OCI-LY3 (cell line): ENCODE results near the gene GALNT11.
"Not testable (repeated sequence)": the region's sequence is repeated elsewhere in the genome, so short reads cannot be mapped to it uniquely, and the experiment has no call there.

ENCODE experiments used
- H2AFZ ChIP-seq: fragments of 200-600, 300-600 bp; shearing (Covaris generic); 2 replicates; pipeline ENCODE4 v1.6.0; 2014; ENCODE audit warnings: antibody characterized with exemption, low read depth, low read length
- H3K27ac ChIP-seq: fragments of 200-600, 300-600 bp; sonication (generic); 2 replicates; pipeline ENCODE4 v1.5.1; 2014; ENCODE audit warnings: mild to moderate bottlenecking, low read length, moderate library complexity, mixed read lengths
- H3K27me3 ChIP-seq: fragments of 200-600, 300-600 bp; sonication (generic); 2 replicates; pipeline ENCODE4 v1.6.1; 2014; ENCODE audit warnings: low read depth, low read length, mixed read lengths
- H3K36me3 ChIP-seq: fragments of 200-600, 300-600 bp; sonication (generic); replicated peaks from 2 replicates; pipeline ENCODE3; 2014; ENCODE audit warnings: low read depth, low read length, mixed read lengths
- H3K4me1 ChIP-seq: fragments of 300-600, 200-600 bp; sonication (generic); 2 replicates; pipeline ENCODE4 v1.6.1; 2014; ENCODE audit warnings: low read length, mixed read lengths
- H3K4me2 ChIP-seq: fragments of 200-600, 300-600 bp; sonication (generic); 2 replicates; pipeline ENCODE4 v1.6.1; 2014; ENCODE audit warnings: low read length, mixed read lengths
- H3K4me3 ChIP-seq: fragments of 300-600, 200-600 bp; sonication (generic); 2 replicates; pipeline ENCODE4 v1.5.1; 2014; ENCODE audit warnings: antibody characterized with exemption, mild to moderate bottlenecking, low read length, moderate library complexity
- H3K79me2 ChIP-seq: fragments of 300-600, 200-600 bp; shearing (Covaris generic); 2 replicates; pipeline ENCODE4 v1.6.1; 2014; ENCODE audit warnings: mild to moderate bottlenecking, low read length, mixed read lengths
- H3K9ac ChIP-seq: fragments of 300-600, 200-600 bp; shearing (Covaris generic); 2 replicates; pipeline ENCODE4 v1.6.0; 2014; ENCODE audit warnings: mild to moderate bottlenecking, low read length, moderate library complexity
- H3K9me3 ChIP-seq: fragments of 200-600, 300-600 bp; shearing (Covaris generic); 2 replicates; pipeline ENCODE4 v1.6.1; 2014; ENCODE audit warnings: low read length, mixed read lengths; ENCODE audit not compliant: insufficient read depth
- H4K20me1 ChIP-seq: fragments of 200-600, 300-600 bp; sonication (generic); 2 replicates; pipeline ENCODE4 v1.6.1; 2016; ENCODE audit warnings: low read length, mixed read lengths; ENCODE audit not compliant: insufficient read depth
- EZH2phosphoT487 ChIP-seq: fragments of 200-600 bp; shearing (Covaris generic); IDR thresholded peaks from 2 replicates; pipeline ENCODE4 v1.6.1; 2018; ENCODE audit warnings: antibody characterized with exemption, mixed run types, low read depth
- TF ChIP-seq, protein P1 (sequence below): fragments of 200-600, 300-600 bp; sonication (generic); IDR thresholded peaks from 2 replicates; pipeline ENCODE4 v1.5.1; 2014; ENCODE audit warnings: antibody characterized with exemption, low read length, low read depth

GALNT11 gene

DNA sequence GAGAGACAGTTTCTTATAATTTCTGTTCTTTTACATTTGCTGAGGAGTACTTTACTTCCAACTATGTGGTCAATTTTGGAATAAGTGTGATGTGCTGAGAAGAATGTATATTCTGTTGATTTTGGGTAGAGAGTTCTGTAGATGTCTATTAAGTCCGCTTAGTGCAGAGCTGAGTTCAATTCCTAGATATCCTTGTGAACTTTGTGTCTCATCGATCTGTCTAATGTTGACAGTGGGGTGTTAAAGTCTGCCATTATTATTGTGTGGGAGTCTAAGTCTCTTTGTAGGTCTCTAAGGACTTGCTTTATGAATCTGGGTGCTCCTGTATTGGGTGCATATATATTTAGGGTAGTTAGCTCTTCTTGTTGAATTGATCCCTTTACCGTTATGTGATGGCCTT is 38.3 kb downstream of the GALNT11 start:
- not testable (repeated sequence) for H3K79me2 ChIP-seq, H3K4me1 ChIP-seq, H4K20me1 ChIP-seq

DNA sequence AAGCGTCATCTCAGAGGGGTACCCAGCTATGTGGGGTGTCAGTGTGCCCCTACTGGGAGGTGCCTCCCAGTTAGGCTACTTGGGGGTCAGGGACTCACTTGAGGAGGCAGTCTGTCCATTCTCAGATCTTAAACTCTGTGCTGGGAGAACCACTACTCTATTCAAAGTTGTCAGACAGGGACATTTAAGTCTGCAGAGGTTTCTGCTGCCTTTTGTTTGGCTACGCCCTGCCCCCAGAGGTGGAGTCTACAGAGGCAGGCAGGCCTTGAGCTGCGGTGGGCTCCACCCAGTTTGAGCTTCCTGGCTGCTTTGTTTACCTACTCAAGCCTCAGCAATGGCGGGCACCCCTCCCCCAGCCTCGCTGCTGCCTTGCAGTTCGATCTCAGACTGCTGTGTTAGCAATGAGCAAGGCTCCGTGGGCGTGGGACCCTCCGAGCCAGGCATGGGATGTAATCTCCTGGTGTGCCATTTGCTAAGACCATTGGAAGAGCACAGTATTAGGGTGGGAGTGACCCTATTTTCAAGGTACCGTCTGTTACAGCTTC is 40.4 kb downstream of the GALNT11 start:
- H3K9me3 ChIP-seq, H3K9ac ChIP-seq, H3K4me2 ChIP-seq, H3K4me3 ChIP-seq, H4K20me1 ChIP-seq, H2AFZ ChIP-seq, H3K27ac ChIP-seq, H3K36me3 ChIP-seq, H3K79me2 ChIP-seq, H3K4me1 ChIP-seq: not testable (repeated sequence)
- peaks cover 10% of the 10 kb centered on the region; the same call in 1 of the 2 replicates for H3K27me3 ChIP-seq

More for the DNA sequence above, 38.3 kb downstream of the GALNT11 start:
- H3K9me3 ChIP-seq, H3K9ac ChIP-seq, H3K36me3 ChIP-seq, H2AFZ ChIP-seq, H3K4me2 ChIP-seq, H3K4me3 ChIP-seq, H3K27me3 ChIP-seq, H3K27ac ChIP-seq: not testable (repeated sequence)

DNA sequence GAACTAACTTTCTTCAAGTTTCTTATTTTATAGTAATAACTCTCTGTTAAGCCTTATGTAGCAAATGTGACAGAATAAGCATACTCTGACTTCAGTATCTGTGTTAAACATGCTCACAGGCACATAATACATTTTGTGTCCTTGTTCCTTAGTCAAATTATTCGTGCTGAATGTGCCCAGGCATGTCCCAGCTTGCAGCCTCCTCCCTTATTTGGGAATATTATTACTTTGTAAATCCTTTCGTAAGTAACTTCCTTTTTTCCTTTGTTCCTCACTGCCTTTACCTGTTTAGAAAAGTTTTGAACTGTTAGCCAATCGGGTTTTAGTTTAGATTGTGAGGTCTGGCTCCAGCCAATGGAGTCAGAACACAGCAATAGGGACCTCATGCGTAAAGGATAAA is 46.9 kb downstream of the GALNT11 start:
- Histone ChIP-seq H3K9me3 (no peaks in the 10 kb centered on the region), H3K4me3 (no peak overlapping the region), H3K4me2 (no peak overlapping the region), H3K4me1 (no peaks in the 10 kb centered on the region), H4K20me1 (no peaks in the 10 kb centered on the region), H3K79me2 (no peaks in the 10 kb centered on the region), H3K27ac (no peak overlapping the region), H3K9ac (no peak overlapping the region), H3K36me3 (no peaks in the 10 kb centered on the region), H3K27me3 (peaks cover 16% of the 10 kb centered on the region; the same call in 1 of the 2 replicates), H2AFZ (no peak overlapping the region)
- TF ChIP-seq EZH2phosphoT487, result no peak
- TF ChIP-seq, protein P1, sequence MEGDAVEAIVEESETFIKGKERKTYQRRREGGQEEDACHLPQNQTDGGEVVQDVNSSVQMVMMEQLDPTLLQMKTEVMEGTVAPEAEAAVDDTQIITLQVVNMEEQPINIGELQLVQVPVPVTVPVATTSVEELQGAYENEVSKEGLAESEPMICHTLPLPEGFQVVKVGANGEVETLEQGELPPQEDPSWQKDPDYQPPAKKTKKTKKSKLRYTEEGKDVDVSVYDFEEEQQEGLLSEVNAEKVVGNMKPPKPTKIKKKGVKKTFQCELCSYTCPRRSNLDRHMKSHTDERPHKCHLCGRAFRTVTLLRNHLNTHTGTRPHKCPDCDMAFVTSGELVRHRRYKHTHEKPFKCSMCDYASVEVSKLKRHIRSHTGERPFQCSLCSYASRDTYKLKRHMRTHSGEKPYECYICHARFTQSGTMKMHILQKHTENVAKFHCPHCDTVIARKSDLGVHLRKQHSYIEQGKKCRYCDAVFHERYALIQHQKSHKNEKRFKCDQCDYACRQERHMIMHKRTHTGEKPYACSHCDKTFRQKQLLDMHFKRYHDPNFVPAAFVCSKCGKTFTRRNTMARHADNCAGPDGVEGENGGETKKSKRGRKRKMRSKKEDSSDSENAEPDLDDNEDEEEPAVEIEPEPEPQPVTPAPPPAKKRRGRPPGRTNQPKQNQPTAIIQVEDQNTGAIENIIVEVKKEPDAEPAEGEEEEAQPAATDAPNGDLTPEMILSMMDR, result no peak

DNA sequence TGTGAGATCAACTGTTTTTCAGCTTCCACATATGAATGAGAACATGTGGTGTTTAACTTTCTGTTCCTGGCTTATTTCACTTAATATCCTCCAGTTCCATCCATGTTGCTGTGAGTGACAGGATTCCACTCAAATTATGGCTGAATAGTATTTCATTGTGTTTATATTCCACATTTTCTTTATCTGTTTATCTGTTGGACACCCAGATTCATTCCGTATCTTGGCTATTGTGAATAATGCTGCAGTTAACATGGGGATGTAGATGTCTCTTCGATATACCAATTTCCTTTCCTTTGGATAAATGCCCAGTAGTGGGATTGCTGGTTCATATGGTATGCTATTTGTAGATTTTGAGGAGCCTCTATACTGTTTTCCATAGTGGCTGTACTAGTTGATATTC is 47.9 kb downstream of the GALNT11 start:
- H3K9ac ChIP-seq, result no peak overlapping the region
- no peak overlapping the region for H3K4me3 ChIP-seq
- H3K4me2 ChIP-seq, result no peak overlapping the region
- H3K79me2 ChIP-seq, result no peaks in the 10 kb centered on the region
- no peak overlapping the region for H3K27ac ChIP-seq
- peaks cover 12% of the 10 kb centered on the region; the same call in 1 of the 2 replicates for H3K27me3 ChIP-seq
- no peak overlapping the region for H2AFZ ChIP-seq
- H3K4me1 ChIP-seq, result no peaks in the 10 kb centered on the region
- H3K36me3 ChIP-seq, result no peaks in the 10 kb centered on the region
- no peaks in the 10 kb centered on the region for H3K9me3 ChIP-seq
- no peaks in the 10 kb centered on the region for H4K20me1 ChIP-seq
- TF ChIP-seq, protein P1, result no peak
- TF ChIP-seq EZH2phosphoT487, result no peak

DNA sequence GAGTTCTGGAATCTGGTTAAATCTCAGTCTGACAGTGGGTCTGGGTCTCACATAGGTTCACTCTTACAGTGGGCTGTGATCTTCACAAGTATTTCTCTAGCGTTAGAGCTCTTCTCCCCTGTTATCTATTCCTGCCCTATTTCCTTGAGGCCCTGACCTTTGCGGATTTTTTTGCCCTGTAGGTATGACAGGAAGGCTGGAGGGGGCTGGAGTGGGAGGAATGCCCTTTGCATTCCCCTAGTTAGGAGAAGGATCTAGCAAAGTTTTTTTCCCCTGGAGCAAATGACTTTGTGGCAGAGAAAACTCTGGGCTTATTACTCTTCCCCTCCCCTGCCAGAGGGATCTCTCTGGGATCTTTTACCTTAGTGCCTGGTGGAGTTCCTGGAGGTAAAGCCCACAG is 49.2 kb downstream of the GALNT11 start:
- H3K4me3 ChIP-seq, result no peak overlapping the region
- peaks cover 11% of the 10 kb centered on the region; the same call in 1 of the 2 replicates for H3K27me3 ChIP-seq
- TF ChIP-seq EZH2phosphoT487, result no peak
- TF ChIP-seq, protein P1, result no peak
- no peaks in the 10 kb centered on the region for H4K20me1 ChIP-seq
- H3K27ac ChIP-seq, result no peak overlapping the region
- no peak overlapping the region for H3K9ac ChIP-seq
- no peaks in the 10 kb centered on the region for H3K4me1 ChIP-seq
- no peaks in the 10 kb centered on the region for H3K36me3 ChIP-seq
- no peaks in the 10 kb centered on the region for H3K9me3 ChIP-seq
- no peaks in the 10 kb centered on the region for H3K79me2 ChIP-seq
- no peak overlapping the region for H2AFZ ChIP-seq
- H3K4me2 ChIP-seq, result no peak overlapping the region

DNA sequence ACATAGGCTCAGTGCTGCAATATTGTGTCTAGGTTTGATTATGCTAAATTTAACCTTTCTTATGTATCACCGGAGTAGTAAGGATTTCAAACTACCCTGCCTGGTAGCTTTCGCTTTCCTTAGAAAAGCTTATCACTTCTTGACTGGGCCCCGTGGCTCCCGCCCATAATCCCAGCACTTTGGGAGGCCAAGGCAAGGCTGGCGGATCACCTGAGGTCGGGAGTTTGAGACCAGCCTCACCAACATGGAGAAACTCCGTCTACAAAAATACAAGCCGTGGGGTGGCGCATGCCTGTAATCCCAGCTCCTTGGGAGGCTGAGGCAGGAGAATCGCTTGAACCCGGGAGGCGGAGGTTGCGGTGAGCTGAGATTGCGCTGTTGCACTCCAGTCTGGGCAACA is 49.9 kb downstream of the GALNT11 start:
- H3K27me3 ChIP-seq, result peaks cover 11% of the 10 kb centered on the region; the same call in 1 of the 2 replicates
- H3K4me3 ChIP-seq, H2AFZ ChIP-seq, H3K36me3 ChIP-seq, H4K20me1 ChIP-seq, H3K27ac ChIP-seq, H3K9me3 ChIP-seq, H3K4me1 ChIP-seq, H3K4me2 ChIP-seq, H3K9ac ChIP-seq, H3K79me2 ChIP-seq: not testable (repeated sequence)
